ENCODE measurements around the gene SAP25. TPM values are rescaled to one million over a fixed set of nuclear protein-coding genes. Genes with fewer than 3 reads are reported as not detected.

Gene SAP25
- total and polyA plus RNA-seq, 2 of the 8 experiments (the other 6 are each of a cell fraction or from before 2014, with no cell fraction given) = 3.6 to 5.8 TPM

GRCh38 chr7:100559127-100559526 is 14.6 kb downstream of the SAP25 start:
- Histone ChIP-seq H3K79me2 (ENCODE audit: control insufficient read depth in 1 of 2, insufficient read depth in 2 of 2, low read length in 2 of 2) (no peaks in the 10 kb centered on the region), H2BK15ac (ENCODE audit: low read length) (no peak overlapping the region), H4K20me1 (replicated peaks in 1 of 2; ENCODE audit: control insufficient read depth in 1 of 2, insufficient read depth in 2 of 2, low read length in 2 of 2) (peaks cover 0 to 2% of the 10 kb centered on the region in 2 experiments), H4K5ac (ENCODE audit: insufficient read length, low read depth, low read length) (no peak overlapping the region), H3K9ac (replicated peaks in 1 of 4; ENCODE audit: extremely low read depth in 1 of 4, low read depth in 3 of 4, low read length in 3 of 4) (no peak overlapping the region), H3K36me3 (ENCODE audit: control insufficient read depth in 2 of 4, insufficient read depth in 4 of 4, low read length in 3 of 4) (peaks cover 4 to 9% (median 7%) of the 10 kb centered on the region in 4 experiments; a peak in 4 of 8 replicates), H2AK5ac (ENCODE audit: low read depth, low read length) (no peak overlapping the region), H2BK120ac (replicated peaks; ENCODE audit: low read depth, low read length) (no peak overlapping the region), H3K18ac (ENCODE audit: extremely low read depth, low read length) (no peak overlapping the region), H2BK12ac (ENCODE audit: low read depth, low read length) (no peak overlapping the region), H4K8ac (ENCODE audit: extremely low read depth, insufficient read depth, low read length) (no peak overlapping the region), H4K91ac (replicated peaks; ENCODE audit: insufficient read length, low read length) (no peak overlapping the region), H3K4me2 (ENCODE audit: insufficient read depth in 1 of 2, low read depth in 2 of 2, low read length in 2 of 2) (no peak overlapping the region), H3K56ac (replicated peaks; ENCODE audit: insufficient read length, low read depth, low read length) (no peak overlapping the region), H3K4me3 (ENCODE audit: extremely low read depth in 1 of 4, insufficient read depth in 2 of 4, low read depth in 3 of 4, low read length in 4 of 4) (no peak overlapping the region), H3K27me3 (replicated peaks in 1 of 4; ENCODE audit: control insufficient read depth in 3 of 4, extremely low read depth in 1 of 4, insufficient read depth in 3 of 4, low read length in 3 of 4) (no peaks in the 10 kb centered on the region), H3K27ac (ENCODE audit: low read depth, low read length) (no peak overlapping the region), H3K23me2 (ENCODE audit: low read depth, low read length) (no peaks in the 10 kb centered on the region), H3K79me1 (ENCODE audit: low read depth, low read length) (no peaks in the 10 kb centered on the region), H3K9me3 (ENCODE audit: insufficient read depth in 2 of 2, low read depth in 1 of 2, low read length in 1 of 2) (no peaks in the 10 kb centered on the region), H3K14ac (ENCODE audit: insufficient read length) (no peak overlapping the region), H2BK5ac (ENCODE audit: low read depth, low read length) (no peak overlapping the region), H3K23ac (ENCODE audit: insufficient read length) (no peak overlapping the region), H2BK20ac (ENCODE audit: low read length) (no peak overlapping the region), H3K4ac (replicated peaks; ENCODE audit: insufficient read length, low read depth, low read length) (no peak overlapping the region), H2AFZ (ENCODE audit: low read length) (no peak overlapping the region), H3K4me1 (replicated peaks in 1 of 4; ENCODE audit: control insufficient read depth in 3 of 4, insufficient read depth in 4 of 4, low read length in 3 of 4) (peaks cover 0 to 2% (median 2%) of the 10 kb centered on the region in 4 experiments; a peak in 5 of 7 replicates)
- FAIRE-seq = no peak
- ChIA-PET CTCF (ENCODE audit: partially characterized antibody) (interaction anchor here (0.6 to 12.7 kb wide), 36 partner anchors 8 to 762 kb away, joined by 3 to 341 read pairs (median 4); partner anchors contain the start of genes AGFG2, FBXO24, LRCH4 and NYAP1), POLR2A (ENCODE audit: partially characterized antibody) (interaction anchor here (0.6 to 2.4 kb wide), 14 partner anchors 10 to 140 kb away, joined by 3 to 12 read pairs (median 4); partner anchors contain the start of genes FBXO24, LRCH4, MEPCE and ZCWPW1)
- 91% methylated on average over 4 of the region's 4 CpGs; no CpG with 5 or more reads in 1 of the 2 experiments for WGBS, 2 experiments (ENCODE audit: extremely low coverage in 1 of 2, insufficient coverage in 1 of 2, insufficient read length in 1 of 2, insufficient replicate concordance in 2 of 2, low coverage in 1 of 2, low lambda C conversion rate in 2 of 2, missing lambda C conversion rate in 1 of 2)
- DNase-seq (ENCODE audit: low read depth in 1 of 2, low spot score in 2 of 2) = no peak
- TF ChIP-seq ATF2 (IDR thresholded peaks at IDR 0.05; ENCODE audit: low read length) (no peak), SP1 (IDR thresholded peaks at IDR 0.05; ENCODE audit: low read depth, low read length) (no peak), MAFK (IDR thresholded peaks at IDR 0.05; ENCODE audit: low read depth, low read length) (no peak), E2F6 (IDR thresholded peaks at IDR 0.05) (no peak), HDAC6 (IDR thresholded peaks at IDR 0.05; ENCODE audit: low read depth, low read length) (no peak), KDM4A (IDR thresholded peaks at IDR 0.05; ENCODE audit: low read depth, low read length, severe bottlenecking) (no peak), NRF1 (IDR thresholded peaks at IDR 0.05; ENCODE audit: low read depth, low read length) (no peak), EGR1 (IDR thresholded peaks at IDR 0.05; ENCODE audit: borderline replicate concordance, low read depth, low read length) (no peak), BRCA1 (IDR thresholded peaks at IDR 0.05; ENCODE audit: low read depth, low read length) (no peak), POU5F1 (IDR thresholded peaks at IDR 0.05; ENCODE audit: low read depth, low read length) (no peak), SIN3A (conservative IDR thresholded peaks at IDR 0.05 in 1 of 2, IDR thresholded peaks at IDR 0.05 in 1 of 2; ENCODE audit: low read depth in 1 of 2, low read length in 2 of 2) (no peak), BACH1 (IDR thresholded peaks at IDR 0.05; ENCODE audit: low read length) (no peak)
